Lower leg skin (tissue), 4 donors: ENCODE data around the gene HSD17B13. TPM values are rescaled to one million over a fixed set of nuclear protein-coding genes. Genes with fewer than 3 reads are reported as not detected.
"Not testable (repeated sequence)": the region's sequence is repeated elsewhere in the genome, so short reads cannot be mapped to it uniquely, and the experiment has no call there.

Source experiments
- DNase-seq, 2 donors: peaks; one replicate each; pipeline ENCODE4 v3.0.0-alpha.2; 2019; ENCODE audit warnings: low spot score in 2 of 2
- H3K4me3 ChIP-seq: fragments of 200-600 bp; sonication (generic); 2 replicates; pipeline ENCODE4 v1.5.1; 2017; ENCODE audit warnings: mild to moderate bottlenecking, low read depth; ENCODE audit not compliant: poor library complexity, severe bottlenecking
- CTCF ChIP-seq, 3 donors: fragments of 450-650 bp; IDR thresholded peaks; one replicate each; pipeline ENCODE4 v1.5.1; 2016; ENCODE audit warnings: antibody characterized with exemption in 3 of 3, mild to moderate bottlenecking in 3 of 3, moderate library complexity in 2 of 3
- POLR2A ChIP-seq, 2 donors: fragments of 450-650 bp; IDR thresholded peaks; one replicate each; pipeline ENCODE4 v1.6.1; 2016 to 2017; ENCODE audit warnings: antibody characterized with exemption in 2 of 2, mild to moderate bottlenecking in 1 of 2, moderate library complexity in 1 of 2
- WGBS, 2 donors: methylation state at CpG; one replicate each; pipeline ENCODE4 v1.1.5; 2018; 5-methylcytosine and 5-hydroxymethylcytosine counted together
- intact Hi-C: fragments of 100-400 bp; cut with DNase I; formaldehyde crosslinking; loops from one replicate; pipeline ENCODE4 v1.15.0; 2023; ENCODE audit warnings: low total_unique reads
- total RNA-seq, 4 donors: library from RNA; depleted of rRNA; stranded (reverse); fragments of >200 nt; gene quantifications; one replicate each; pipeline ENCODE4 v1.1.0, GENCODE V29; 2016

The HSD17B13 gene
- total RNA-seq, 4 donors from 2014 or later, result 0.55 to 76.4 (median 34.8) TPM

GRCh38 chr4:87330761-87331160 is 8.1 kb upstream of the HSD17B13 start:
- H3K4me3 ChIP-seq, result no peak overlapping the region
- TF ChIP-seq POLR2A (IDR thresholded peaks at IDR 0.05) (no peak), CTCF (IDR thresholded peaks at IDR 0.05) (no peak)
- intact Hi-C loops, result no loop called here
- no peak for DNase-seq
- WGBS, 2 donors, result 85 to 91% methylated on average over 4 of the region's 4 CpGs

- 79 to 83% methylated on average over 1 of the region's 1 CpG for WGBS, 2 donors
- intact Hi-C loops, result no loop called here
- TF ChIP-seq CTCF (IDR thresholded peaks at IDR 0.05) (no peak), POLR2A (IDR thresholded peaks at IDR 0.05) (no peak)
Observed at GRCh38 chr4:87327136-87327535, 4.5 kb upstream of the HSD17B13 start.

GRCh38 chr4:87326460-87326859 is 3.8 kb upstream of the HSD17B13 start:
- TF ChIP-seq CTCF (IDR thresholded peaks at IDR 0.05) (no peak), POLR2A (IDR thresholded peaks at IDR 0.05) (no peak)
- 73 to 75% methylated on average over 3 of the region's 3 CpGs for WGBS, 2 donors
- H3K4me3 ChIP-seq, result no peak overlapping the region
- no peak for DNase-seq
- intact Hi-C loops, result no loop called here

More at GRCh38 chr4:87327136-87327535, 4.5 kb upstream of the HSD17B13 start:
- no peak overlapping the region for H3K4me3 ChIP-seq
- DNase-seq, result no peak

GRCh38 chr4:87321888-87322287 is 794 bp downstream of the HSD17B13 start:
- DNase-seq, result no peak
- WGBS, 2 donors, result 41 to 70% methylated on average over 5 of the region's 5 CpGs
- intact Hi-C loops, result no loop called here
- TF ChIP-seq CTCF (IDR thresholded peaks at IDR 0.05) (no peak), POLR2A (IDR thresholded peaks at IDR 0.05) (no peak)
- H3K4me3 ChIP-seq, result no peak overlapping the region

GRCh38 chr4:87317527-87317926 is 5.2 kb downstream of the HSD17B13 start:
- no peak overlapping the region for H3K4me3 ChIP-seq
- intact Hi-C loops, result no loop called here
- DNase-seq, result no peak
- WGBS, 2 donors, result 45 to 72% methylated on average over 1 of the region's 1 CpG
- TF ChIP-seq POLR2A (IDR thresholded peaks at IDR 0.05), result no peak
- TF ChIP-seq CTCF (IDR thresholded peaks at IDR 0.05), result no peak

- WGBS, 2 donors, result 83 to 89% methylated on average over 3 of the region's 3 CpGs
- intact Hi-C loops, result no loop called here
- no peak for TF ChIP-seq CTCF (IDR thresholded peaks at IDR 0.05)
- TF ChIP-seq POLR2A (IDR thresholded peaks at IDR 0.05), result no peak
- DNase-seq, result no peak
- no peak overlapping the region for H3K4me3 ChIP-seq
Observed at GRCh38 chr4:87316961-87317360, 5.7 kb downstream of the HSD17B13 start.

GRCh38 chr4:87315000-87315399 is 7.7 kb downstream of the HSD17B13 start:
- H3K4me3 ChIP-seq, intact Hi-C loops, DNase-seq: not testable (repeated sequence)
- WGBS, 2 donors, result 46 to 55% methylated on average over 4 of the region's 4 CpGs
